Liver (tissue), 3 donors: ENCODE results near the gene FXYD4.

Experiments
- EGR1 ChIP-seq, 2 donors: IDR thresholded peaks; 2 replicates each; pipeline ENCODE4 v1.6.1; 2016 to 2018; ENCODE audit warnings: antibody characterized with exemption in 2 of 2, low read depth in 2 of 2
- FOXA1 ChIP-seq: IDR thresholded peaks from 2 replicates; pipeline ENCODE4 v1.6.1; 2016; ENCODE audit warnings: antibody characterized with exemption
- GABPA ChIP-seq, 2 donors: IDR thresholded peaks in 1 of 2; conservative IDR thresholded peaks in 1 of 2; 2 replicates each; pipeline ENCODE4 v1.6.1; 2016; ENCODE audit warnings: antibody characterized with exemption in 2 of 2, mild to moderate bottlenecking in 1 of 2, moderate library complexity in 1 of 2
- HNF4G ChIP-seq: IDR thresholded peaks from 2 replicates; pipeline ENCODE4 v1.6.1; 2016; ENCODE audit warnings: antibody characterized with exemption
- NR2F2 ChIP-seq: IDR thresholded peaks from 2 replicates; pipeline ENCODE4 v1.6.1; 2016; ENCODE audit warnings: antibody characterized with exemption
- RAD21 ChIP-seq, 2 donors: IDR thresholded peaks; 2 replicates each; pipeline ENCODE4 v1.6.1; 2016; ENCODE audit warnings: antibody characterized with exemption in 2 of 2, mild to moderate bottlenecking in 2 of 2
- SP1 ChIP-seq: IDR thresholded peaks from 2 replicates; pipeline ENCODE4 v1.6.1; 2018; ENCODE audit warnings: antibody characterized with exemption, mild to moderate bottlenecking
- TAF1 ChIP-seq: conservative IDR thresholded peaks from 2 replicates; pipeline ENCODE4 v1.6.1; 2016; ENCODE audit warnings: antibody characterized with exemption, mild to moderate bottlenecking
- YY1 ChIP-seq: IDR thresholded peaks from 2 replicates; pipeline ENCODE4 v1.6.1; 2016; ENCODE audit warnings: antibody characterized with exemption, mild to moderate bottlenecking
- TF ChIP-seq, protein P1 (sequence below): fragments of 150-350 bp; IDR thresholded peaks from 2 replicates; pipeline ENCODE4 v1.5.1; 2017; ENCODE audit warnings: improper control_type of control experiment, low read depth, low read length; ENCODE audit not compliant: missing input control
- TF ChIP-seq, protein P2 (sequence below): IDR thresholded peaks from 2 replicates; pipeline ENCODE4 v1.6.1; 2016; ENCODE audit warnings: antibody characterized with exemption, mild to moderate bottlenecking
- TF ChIP-seq, protein P3 (sequence below): IDR thresholded peaks from 2 replicates; pipeline ENCODE4 v1.6.1; 2016; ENCODE audit warnings: antibody characterized with exemption
- TF ChIP-seq, protein P4 (sequence below): IDR thresholded peaks from 2 replicates; pipeline ENCODE4 v1.6.1; 2016; ENCODE audit warnings: antibody characterized with exemption
- TF ChIP-seq, protein P5 (sequence below): IDR thresholded peaks from 2 replicates; pipeline ENCODE4 v1.6.1; 2016; ENCODE audit warnings: antibody characterized with exemption
- donor health status: healthy.
- donor health status: healthy.

DNA sequence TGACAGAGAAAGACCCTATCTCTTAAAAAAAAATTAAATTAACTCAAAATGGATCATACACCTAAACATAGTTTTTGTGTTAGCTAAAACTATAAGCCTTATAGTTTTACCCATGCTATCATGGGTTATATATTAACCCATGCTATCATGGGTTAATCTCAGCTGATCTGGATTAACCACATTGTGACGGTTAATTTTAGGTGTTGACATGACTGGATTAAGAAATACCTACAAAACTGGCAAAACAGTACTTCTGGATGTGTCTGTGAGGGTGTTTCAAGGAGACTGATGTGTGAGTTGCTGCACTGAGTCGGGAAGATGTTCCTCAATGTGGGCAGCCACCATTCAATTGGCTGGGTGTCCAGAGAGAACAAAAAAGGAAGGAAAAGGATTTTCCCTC lies 44.3 kb upstream of the FXYD4 start:
- TF ChIP-seq RAD21 (IDR thresholded peaks at IDR 0.05) (no peak), SP1 (no peak), NR2F2 (no peak), FOXA1 (no peak), YY1 (no peak), GABPA (IDR thresholded peaks at IDR 0.05 in 1 of 2, conservative IDR thresholded peaks at IDR 0.05 in 1 of 2) (no peak), TAF1 (no peak), EGR1 (IDR thresholded peaks at IDR 0.05; ENCODE audit: low read depth in 2 of 2) (no peak), HNF4G (no peak)
- TF ChIP-seq, protein P1, sequence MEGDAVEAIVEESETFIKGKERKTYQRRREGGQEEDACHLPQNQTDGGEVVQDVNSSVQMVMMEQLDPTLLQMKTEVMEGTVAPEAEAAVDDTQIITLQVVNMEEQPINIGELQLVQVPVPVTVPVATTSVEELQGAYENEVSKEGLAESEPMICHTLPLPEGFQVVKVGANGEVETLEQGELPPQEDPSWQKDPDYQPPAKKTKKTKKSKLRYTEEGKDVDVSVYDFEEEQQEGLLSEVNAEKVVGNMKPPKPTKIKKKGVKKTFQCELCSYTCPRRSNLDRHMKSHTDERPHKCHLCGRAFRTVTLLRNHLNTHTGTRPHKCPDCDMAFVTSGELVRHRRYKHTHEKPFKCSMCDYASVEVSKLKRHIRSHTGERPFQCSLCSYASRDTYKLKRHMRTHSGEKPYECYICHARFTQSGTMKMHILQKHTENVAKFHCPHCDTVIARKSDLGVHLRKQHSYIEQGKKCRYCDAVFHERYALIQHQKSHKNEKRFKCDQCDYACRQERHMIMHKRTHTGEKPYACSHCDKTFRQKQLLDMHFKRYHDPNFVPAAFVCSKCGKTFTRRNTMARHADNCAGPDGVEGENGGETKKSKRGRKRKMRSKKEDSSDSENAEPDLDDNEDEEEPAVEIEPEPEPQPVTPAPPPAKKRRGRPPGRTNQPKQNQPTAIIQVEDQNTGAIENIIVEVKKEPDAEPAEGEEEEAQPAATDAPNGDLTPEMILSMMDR = no peak
- TF ChIP-seq, protein P2, sequence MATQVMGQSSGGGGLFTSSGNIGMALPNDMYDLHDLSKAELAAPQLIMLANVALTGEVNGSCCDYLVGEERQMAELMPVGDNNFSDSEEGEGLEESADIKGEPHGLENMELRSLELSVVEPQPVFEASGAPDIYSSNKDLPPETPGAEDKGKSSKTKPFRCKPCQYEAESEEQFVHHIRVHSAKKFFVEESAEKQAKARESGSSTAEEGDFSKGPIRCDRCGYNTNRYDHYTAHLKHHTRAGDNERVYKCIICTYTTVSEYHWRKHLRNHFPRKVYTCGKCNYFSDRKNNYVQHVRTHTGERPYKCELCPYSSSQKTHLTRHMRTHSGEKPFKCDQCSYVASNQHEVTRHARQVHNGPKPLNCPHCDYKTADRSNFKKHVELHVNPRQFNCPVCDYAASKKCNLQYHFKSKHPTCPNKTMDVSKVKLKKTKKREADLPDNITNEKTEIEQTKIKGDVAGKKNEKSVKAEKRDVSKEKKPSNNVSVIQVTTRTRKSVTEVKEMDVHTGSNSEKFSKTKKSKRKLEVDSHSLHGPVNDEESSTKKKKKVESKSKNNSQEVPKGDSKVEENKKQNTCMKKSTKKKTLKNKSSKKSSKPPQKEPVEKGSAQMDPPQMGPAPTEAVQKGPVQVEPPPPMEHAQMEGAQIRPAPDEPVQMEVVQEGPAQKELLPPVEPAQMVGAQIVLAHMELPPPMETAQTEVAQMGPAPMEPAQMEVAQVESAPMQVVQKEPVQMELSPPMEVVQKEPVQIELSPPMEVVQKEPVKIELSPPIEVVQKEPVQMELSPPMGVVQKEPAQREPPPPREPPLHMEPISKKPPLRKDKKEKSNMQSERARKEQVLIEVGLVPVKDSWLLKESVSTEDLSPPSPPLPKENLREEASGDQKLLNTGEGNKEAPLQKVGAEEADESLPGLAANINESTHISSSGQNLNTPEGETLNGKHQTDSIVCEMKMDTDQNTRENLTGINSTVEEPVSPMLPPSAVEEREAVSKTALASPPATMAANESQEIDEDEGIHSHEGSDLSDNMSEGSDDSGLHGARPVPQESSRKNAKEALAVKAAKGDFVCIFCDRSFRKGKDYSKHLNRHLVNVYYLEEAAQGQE = no peak
- TF ChIP-seq, protein P3, sequence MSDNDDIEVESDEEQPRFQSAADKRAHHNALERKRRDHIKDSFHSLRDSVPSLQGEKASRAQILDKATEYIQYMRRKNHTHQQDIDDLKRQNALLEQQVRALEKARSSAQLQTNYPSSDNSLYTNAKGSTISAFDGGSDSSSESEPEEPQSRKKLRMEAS = no peak
- TF ChIP-seq, protein P4, sequence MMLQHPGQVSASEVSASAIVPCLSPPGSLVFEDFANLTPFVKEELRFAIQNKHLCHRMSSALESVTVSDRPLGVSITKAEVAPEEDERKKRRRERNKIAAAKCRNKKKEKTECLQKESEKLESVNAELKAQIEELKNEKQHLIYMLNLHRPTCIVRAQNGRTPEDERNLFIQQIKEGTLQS = no peak
- TF ChIP-seq, protein P5, sequence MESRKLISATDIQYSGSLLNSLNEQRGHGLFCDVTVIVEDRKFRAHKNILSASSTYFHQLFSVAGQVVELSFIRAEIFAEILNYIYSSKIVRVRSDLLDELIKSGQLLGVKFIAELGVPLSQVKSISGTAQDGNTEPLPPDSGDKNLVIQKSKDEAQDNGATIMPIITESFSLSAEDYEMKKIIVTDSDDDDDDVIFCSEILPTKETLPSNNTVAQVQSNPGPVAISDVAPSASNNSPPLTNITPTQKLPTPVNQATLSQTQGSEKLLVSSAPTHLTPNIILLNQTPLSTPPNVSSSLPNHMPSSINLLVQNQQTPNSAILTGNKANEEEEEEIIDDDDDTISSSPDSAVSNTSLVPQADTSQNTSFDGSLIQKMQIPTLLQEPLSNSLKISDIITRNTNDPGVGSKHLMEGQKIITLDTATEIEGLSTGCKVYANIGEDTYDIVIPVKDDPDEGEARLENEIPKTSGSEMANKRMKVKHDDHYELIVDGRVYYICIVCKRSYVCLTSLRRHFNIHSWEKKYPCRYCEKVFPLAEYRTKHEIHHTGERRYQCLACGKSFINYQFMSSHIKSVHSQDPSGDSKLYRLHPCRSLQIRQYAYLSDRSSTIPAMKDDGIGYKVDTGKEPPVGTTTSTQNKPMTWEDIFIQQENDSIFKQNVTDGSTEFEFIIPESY = no peak
